ENCODE measurements around the gene CLDN4.

Gene CLDN4

GRCh38 chr7:73871163-73872011 lies 40.6 kb downstream of the CLDN4 start:
- no peak for DNase-seq

- no peak for DNase-seq
These were observed 41.5 kb downstream of the CLDN4 start for GRCh38 chr7:73872056-73872908.

- no peak for DNase-seq
These were observed 45.6 kb downstream of the CLDN4 start for GRCh38 chr7:73876361-73876760.

- DNase-seq: peak in 10 of 56 donors; percentile 3 to 46 (median 17)
These were observed 46.2 kb downstream of the CLDN4 start for GRCh38 chr7:73876973-73877372.

GRCh38 chr7:73879977-73880681 lies 49.3 kb downstream of the CLDN4 start:
- DNase-seq: no peak

- no peak for DNase-seq
These were observed 50.0 kb downstream of the CLDN4 start for GRCh38 chr7:73880755-73881328.

- no peak for DNase-seq
These were observed 50.7 kb downstream of the CLDN4 start for GRCh38 chr7:73881352-73882046.

- DNase-seq: no peak
These were observed 51.2 kb downstream of the CLDN4 start for GRCh38 chr7:73882047-73882402.
